IPS-18c (cell line): ENCODE results near the gene CEP83.

ENCODE experiments used
- H3K4me3 ChIP-seq: 2 replicates; pipeline ENCODE4 v1.7.0; 2013; ENCODE audit warnings: low read depth, mild to moderate bottlenecking, low read length, moderate library complexity; ENCODE audit not compliant: insufficient read depth
- H3K9me3 ChIP-seq: one replicate; pipeline ENCODE4 v1.6.1; 2013; ENCODE audit warnings: mild to moderate bottlenecking, low read length, moderate library complexity; ENCODE audit not compliant: control insufficient read depth, insufficient read depth

Gene CEP83

GRCh38 chr12:94297876-94298505 lies 161.7 kb downstream of the CEP83 start:
- no peak overlapping the region for H3K4me3 ChIP-seq
- no peaks in the 10 kb centered on the region for H3K9me3 ChIP-seq

DNA sequence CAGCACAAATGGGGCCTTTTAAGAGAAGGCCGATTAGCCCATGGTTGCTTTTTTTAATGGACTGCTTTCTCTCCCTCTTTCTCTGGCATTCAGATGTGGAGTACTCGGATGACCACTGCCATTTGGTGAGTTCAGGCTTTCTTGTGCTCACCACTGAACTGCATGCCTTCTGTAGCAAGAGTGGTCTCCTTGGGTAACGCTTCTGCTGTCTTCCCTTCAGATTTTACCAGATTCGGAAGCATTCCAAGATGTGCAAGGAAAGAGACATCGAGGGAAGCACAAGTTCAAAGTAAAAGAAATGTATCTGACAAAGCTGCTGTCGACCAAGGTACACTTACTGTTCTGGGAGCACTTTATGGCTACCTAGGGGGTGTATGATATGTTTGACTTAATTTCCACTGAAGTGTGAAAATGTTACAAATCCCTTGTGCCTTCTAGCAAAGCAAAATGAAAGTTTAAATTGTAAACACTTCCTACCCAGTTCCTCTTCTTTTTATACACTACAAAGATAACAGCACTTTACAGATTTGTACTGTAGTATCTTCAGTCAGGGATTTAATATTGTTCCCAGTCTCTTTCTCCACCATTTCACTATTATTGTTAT lies 162.5 kb downstream of the CEP83 start:
- no peaks in the 10 kb centered on the region for H3K9me3 ChIP-seq
- no peak overlapping the region for H3K4me3 ChIP-seq

DNA sequence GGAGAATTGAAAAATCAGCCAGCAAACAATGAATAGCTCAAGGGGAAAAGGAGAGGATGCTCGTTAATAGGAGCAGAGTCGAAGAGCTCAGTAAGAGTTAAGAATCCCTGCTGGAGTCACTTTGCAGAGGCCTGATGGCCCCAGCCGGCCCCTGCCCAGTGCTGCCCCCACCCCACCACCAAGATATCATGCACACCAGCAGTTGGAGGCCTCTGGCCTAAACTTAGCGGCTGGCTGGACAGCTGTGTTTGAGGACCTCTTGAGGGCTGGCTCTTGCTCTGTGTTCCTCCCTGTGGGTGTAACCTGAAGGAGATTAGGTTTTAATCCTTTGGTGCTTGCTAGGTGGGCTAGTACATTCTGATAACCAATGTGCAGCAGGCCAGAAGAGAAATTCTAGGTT lies 169.3 kb downstream of the CEP83 start:
- H3K9me3 ChIP-seq, result no peaks in the 10 kb centered on the region
- H3K4me3 ChIP-seq, result no peak overlapping the region

DNA sequence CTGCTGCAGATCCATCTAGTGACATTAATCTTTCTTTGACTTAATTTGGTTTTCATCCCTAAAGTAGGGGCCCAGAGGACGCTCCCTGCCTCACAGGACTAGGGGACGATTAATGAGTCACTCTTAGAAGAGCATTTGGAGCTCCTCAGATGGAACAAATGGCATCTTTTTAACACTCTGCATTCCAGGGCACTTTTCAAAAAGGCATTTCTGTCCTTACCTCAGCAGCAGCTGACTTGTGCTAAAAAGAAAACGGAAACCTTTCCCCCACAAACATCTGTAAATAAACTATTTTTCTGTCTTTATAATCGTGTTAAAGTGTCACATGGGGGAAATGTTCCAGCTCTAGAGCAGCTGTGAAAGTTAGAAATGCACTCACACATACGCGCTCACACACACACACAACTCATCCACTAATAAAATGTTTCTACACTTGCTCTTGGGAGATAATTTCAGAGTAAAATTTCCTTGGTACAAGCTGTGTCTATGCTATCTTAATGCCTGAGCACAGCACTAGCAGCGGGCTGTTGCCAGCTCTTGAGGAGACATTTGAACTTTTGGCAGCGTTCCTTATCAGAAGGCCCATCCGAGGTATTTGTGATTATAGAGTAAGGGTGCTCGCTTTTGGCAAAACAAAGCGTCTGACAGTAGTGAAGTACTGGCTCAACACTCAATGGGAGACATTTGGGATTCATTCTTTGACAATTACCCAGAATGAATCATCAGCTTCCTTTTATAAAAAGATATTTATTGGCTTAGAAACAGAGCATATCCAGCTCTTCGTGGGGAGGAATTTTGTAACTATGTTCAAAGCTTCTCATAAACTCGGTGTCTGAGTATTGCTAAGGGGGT lies 170.0 kb downstream of the CEP83 start:
- Histone ChIP-seq H3K4me3 (no peak overlapping the region), H3K9me3 (no peaks in the 10 kb centered on the region)

DNA sequence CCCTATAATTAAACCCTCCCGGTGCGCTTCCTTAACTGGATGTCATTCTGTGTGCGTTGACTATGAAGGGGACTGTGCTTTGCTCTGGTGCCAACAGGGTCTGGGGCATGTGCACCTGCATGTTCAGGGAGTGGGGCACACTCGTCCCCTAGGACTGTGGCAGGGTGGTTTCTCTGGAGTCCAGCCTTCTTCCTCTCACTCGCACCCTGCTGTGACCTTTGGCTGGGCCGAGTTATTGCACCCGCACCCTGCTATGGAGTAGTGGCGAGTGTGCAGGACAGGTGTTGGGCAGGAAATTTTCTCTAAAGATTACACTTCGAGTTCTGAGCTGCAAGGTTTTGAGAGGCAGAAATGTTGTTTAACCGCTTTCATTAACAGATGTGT lies 172.4 kb downstream of the CEP83 start:
- no peak overlapping the region for H3K4me3 ChIP-seq
- H3K9me3 ChIP-seq, result no peaks in the 10 kb centered on the region

- Histone ChIP-seq H3K4me3 (no peak overlapping the region), H3K9me3 (no peaks in the 10 kb centered on the region)
Observed at GRCh38 chr12:94286583-94287244, 173.0 kb downstream of the CEP83 start.

GRCh38 chr12:94285943-94286582 lies 173.6 kb downstream of the CEP83 start:
- no peak overlapping the region for H3K4me3 ChIP-seq
- H3K9me3 ChIP-seq, result no peaks in the 10 kb centered on the region

DNA sequence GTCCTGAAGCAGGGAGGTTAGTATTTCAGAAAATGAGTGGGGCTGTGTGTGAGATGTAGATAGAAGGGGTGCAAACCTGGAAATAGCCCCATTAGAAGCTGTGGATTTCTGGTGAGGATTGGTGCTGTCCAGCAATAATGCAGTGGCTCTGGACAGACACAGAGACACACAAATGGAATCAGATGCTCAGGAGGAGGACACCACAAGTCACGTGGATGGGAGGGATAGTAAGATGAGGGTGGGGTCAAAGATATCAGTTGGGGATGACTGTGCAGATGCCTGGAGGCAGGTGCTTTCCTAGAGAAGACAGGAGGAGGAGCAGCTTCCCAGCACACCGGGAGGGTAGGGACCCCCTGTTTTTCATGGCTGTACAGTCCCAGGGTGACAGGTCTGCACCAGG lies 174.8 kb downstream of the CEP83 start:
- no peak overlapping the region for H3K4me3 ChIP-seq
- no peaks in the 10 kb centered on the region for H3K9me3 ChIP-seq

GRCh38 chr12:94284046-94284445 lies 175.6 kb downstream of the CEP83 start:
- Histone ChIP-seq H3K9me3 (no peaks in the 10 kb centered on the region), H3K4me3 (no peak overlapping the region)

- Histone ChIP-seq H3K9me3 (no peaks in the 10 kb centered on the region), H3K4me3 (no peak overlapping the region)
Observed at GRCh38 chr12:94282675-94283074, 177.0 kb downstream of the CEP83 start.

DNA sequence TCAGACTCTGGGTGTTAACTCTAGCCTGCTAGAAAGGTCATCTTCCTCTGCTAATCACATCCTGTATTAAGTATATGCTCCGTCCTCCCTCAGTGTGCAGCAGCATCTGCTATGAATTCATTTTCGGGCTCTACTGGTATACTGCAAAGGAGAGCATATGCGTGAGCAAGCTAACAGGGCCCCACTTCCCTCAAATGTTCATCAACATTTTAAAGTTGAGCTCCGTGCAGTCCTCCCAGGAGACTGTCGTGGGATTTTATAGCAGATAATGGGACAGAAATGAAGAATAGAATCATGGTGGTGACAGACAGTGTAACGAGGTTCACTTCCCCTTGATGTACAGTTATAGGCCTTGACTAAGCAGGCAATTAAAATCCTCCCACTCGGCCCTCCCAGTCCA lies 179.6 kb downstream of the CEP83 start:
- Histone ChIP-seq H3K9me3 (no peaks in the 10 kb centered on the region), H3K4me3 (no peak overlapping the region)

DNA sequence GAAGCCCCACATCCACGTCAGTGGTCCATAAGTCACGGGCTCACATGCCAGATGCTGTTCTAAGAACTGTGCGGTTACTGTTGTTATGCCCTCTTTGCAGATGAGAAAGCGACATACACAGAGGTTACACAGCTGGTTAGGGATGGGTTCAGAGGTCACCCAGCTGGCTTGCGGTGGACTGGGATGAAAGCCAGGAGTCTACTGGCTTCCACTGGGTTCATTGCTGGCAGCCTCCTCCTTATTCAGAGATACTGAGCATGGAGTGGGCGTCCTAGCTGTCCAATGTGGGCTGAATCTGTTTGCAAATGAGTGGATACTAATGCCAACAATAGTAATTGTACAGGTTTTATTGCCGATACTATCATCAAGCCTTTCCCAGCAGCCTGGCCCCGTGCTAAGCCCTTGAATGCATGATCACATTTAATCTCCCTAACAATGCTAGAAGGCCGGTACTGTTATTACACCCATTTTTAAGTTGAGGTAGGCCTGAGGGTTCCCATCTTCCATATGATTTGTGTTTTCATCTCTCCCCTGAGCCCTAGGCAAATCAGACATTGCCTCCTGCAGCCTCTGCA lies 182.2 kb downstream of the CEP83 start:
- Histone ChIP-seq H3K4me3 (no peak overlapping the region), H3K9me3 (no peaks in the 10 kb centered on the region)

DNA sequence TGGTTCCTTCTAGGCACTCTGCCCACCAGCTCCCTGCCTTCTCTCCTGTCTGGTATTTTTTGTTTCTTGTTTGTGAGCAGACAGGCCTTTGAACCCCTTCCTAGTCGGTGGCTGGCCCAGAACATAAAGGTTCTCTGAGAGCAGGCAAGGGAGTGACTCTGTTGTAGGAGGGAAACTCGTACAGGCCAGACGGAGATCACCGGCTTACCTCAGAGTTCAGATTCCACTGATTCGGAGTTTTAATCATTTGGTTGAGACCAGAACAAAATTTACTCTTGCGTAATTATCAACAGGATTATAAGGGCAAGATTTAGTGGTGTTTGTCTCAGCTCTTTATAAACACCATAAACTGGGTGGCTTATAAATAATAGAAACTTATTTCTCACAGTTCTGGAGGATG lies 182.9 kb downstream of the CEP83 start:
- H3K9me3 ChIP-seq, result no peaks in the 10 kb centered on the region

GRCh38 chr12:94273272-94273671 lies 186.4 kb downstream of the CEP83 start:
- no peaks in the 10 kb centered on the region for H3K9me3 ChIP-seq

More for the DNA sequence above, 182.9 kb downstream of the CEP83 start:
- H3K4me3 ChIP-seq, result no peak overlapping the region

GRCh38 chr12:94272280-94272679 lies 187.4 kb downstream of the CEP83 start:
- H3K9me3 ChIP-seq, result no peaks in the 10 kb centered on the region
- no peak overlapping the region for H3K4me3 ChIP-seq

More at GRCh38 chr12:94273272-94273671, 186.4 kb downstream of the CEP83 start:
- H3K4me3 ChIP-seq, result no peak overlapping the region

GRCh38 chr12:94271351-94271750 lies 188.3 kb downstream of the CEP83 start:
- Histone ChIP-seq H3K4me3 (no peak overlapping the region), H3K9me3 (no peaks in the 10 kb centered on the region)
